Measurements from ENCODE around the gene PSMC6. TPM values are rescaled to one million over a fixed set of nuclear protein-coding genes. Genes with fewer than 3 reads are reported as not detected.
A peak's percentile ranks its signal among the peaks of the same experiment; 100 is the strongest.

The PSMC6 gene
- total RNA-seq, 1 experiment from 2014 or later = 103 TPM

DNA sequence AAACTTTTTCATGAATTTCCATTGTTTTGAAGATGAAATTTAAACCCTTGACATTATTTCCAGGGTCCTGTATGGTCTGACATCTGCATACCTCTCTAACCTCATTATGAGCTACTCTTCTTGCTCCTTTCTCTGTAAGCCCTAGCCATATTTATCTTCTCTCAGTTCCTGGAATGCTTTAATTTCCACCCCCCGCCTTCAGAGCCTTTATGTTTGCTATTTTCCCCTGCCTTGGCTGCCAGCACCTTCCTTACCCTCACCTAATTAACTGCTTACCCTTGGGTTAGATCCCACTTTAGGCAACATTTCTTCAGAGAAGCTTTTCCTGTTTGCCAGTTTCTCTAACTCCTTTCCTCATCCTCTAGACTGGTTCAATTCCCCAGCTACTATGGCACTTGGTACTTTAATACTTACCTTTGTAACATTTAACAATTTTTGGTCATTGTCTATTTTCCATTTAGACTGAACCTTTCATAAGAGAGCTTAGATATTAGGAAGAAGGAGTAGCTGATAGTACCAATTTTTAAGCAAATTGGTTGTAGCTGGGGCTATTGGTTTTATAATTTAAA is 29.0 kb downstream of the PSMC6 start:
- H3T11ph ChIP-seq (ENCODE audit: low read length) = no peak overlapping the region
- no peaks in the 10 kb centered on the region for H3K27me3 Mint-ChIP-seq (ENCODE audit: low read depth)
- no peak overlapping the region for H3K4me2 ChIP-seq (ENCODE audit: insufficient read depth, insufficient read length, low read length)
- no CpG with 5 or more reads among the region's 1 CpG for WGBS (ENCODE audit: extremely low coverage, insufficient read length, low lambda C conversion rate)
- no peak overlapping the region for H4K91ac ChIP-seq (ENCODE audit: insufficient read length, low read depth, low read length)
- H3K14ac ChIP-seq (ENCODE audit: insufficient read depth, low read length) = no peak overlapping the region
- H2BK20ac ChIP-seq (ENCODE audit: low read depth, low read length, poor library complexity, severe bottlenecking) = no peak overlapping the region
- TF ChIP-seq, protein P1, sequence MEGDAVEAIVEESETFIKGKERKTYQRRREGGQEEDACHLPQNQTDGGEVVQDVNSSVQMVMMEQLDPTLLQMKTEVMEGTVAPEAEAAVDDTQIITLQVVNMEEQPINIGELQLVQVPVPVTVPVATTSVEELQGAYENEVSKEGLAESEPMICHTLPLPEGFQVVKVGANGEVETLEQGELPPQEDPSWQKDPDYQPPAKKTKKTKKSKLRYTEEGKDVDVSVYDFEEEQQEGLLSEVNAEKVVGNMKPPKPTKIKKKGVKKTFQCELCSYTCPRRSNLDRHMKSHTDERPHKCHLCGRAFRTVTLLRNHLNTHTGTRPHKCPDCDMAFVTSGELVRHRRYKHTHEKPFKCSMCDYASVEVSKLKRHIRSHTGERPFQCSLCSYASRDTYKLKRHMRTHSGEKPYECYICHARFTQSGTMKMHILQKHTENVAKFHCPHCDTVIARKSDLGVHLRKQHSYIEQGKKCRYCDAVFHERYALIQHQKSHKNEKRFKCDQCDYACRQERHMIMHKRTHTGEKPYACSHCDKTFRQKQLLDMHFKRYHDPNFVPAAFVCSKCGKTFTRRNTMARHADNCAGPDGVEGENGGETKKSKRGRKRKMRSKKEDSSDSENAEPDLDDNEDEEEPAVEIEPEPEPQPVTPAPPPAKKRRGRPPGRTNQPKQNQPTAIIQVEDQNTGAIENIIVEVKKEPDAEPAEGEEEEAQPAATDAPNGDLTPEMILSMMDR (conservative IDR thresholded peaks at IDR 0.05) = no peak
- no peaks in the 10 kb centered on the region for H3K27me3 ChIP-seq (ENCODE audit: insufficient read depth, low read length)
- peaks cover 13 to 36% (median 26%) of the 10 kb centered on the region in 3 experiments for H3K36me3 Mint-ChIP-seq (ENCODE audit: insufficient read depth in 1 of 3, low read depth in 3 of 3)
- H3K79me1 ChIP-seq (ENCODE audit: insufficient read depth, low read depth, low read length, poor library complexity, severe bottlenecking) = peaks cover 3% of the 10 kb centered on the region
- H3K18ac ChIP-seq (ENCODE audit: insufficient read length, low read depth, low read length) = no peak overlapping the region
- H3K9ac ChIP-seq (ENCODE audit: extremely low read depth, insufficient read length, low read length) = no peak overlapping the region
- H3K79me2 ChIP-seq (ENCODE audit: insufficient read depth, low read length) = peaks cover 6% of the 10 kb centered on the region; the same call in 1 of the 2 replicates
- H2BK5ac ChIP-seq (ENCODE audit: insufficient read length, low read length) = no peak overlapping the region
- no peak overlapping the region for H2AFZ ChIP-seq (ENCODE audit: low read length)
- H3K27ac Mint-ChIP-seq = peak overlapping the region; percentile 15 to 65 (median 27); a peak in 5 of 7 replicates
- no peak for DNase-seq
- H3K9me3 Mint-ChIP-seq = no peaks in the 10 kb centered on the region
- no peaks in the 10 kb centered on the region for H4K20me1 ChIP-seq (ENCODE audit: control insufficient read depth, insufficient read depth, insufficient read length)
- H2BK12ac ChIP-seq (ENCODE audit: insufficient read length, low read depth, low read length) = no peak overlapping the region
- H3K9me3 ChIP-seq (ENCODE audit: control insufficient read depth, low read depth, low read length) = no peaks in the 10 kb centered on the region
- H2BK120ac ChIP-seq (ENCODE audit: low read depth, low read length, poor library complexity, severe bottlenecking) = no peak overlapping the region
- no peak overlapping the region for H2BK15ac ChIP-seq (ENCODE audit: low read depth, low read length)
- H2AK5ac ChIP-seq (ENCODE audit: insufficient read length, low read length) = no peak overlapping the region
- no peak overlapping the region for H4K8ac ChIP-seq (replicated peaks; ENCODE audit: insufficient read length, low read depth, low read length)
- no peaks in the 10 kb centered on the region for H3K23me2 ChIP-seq (ENCODE audit: insufficient read length, low read depth, low read length, poor library complexity, severe bottlenecking)
- H3K23ac ChIP-seq (ENCODE audit: insufficient read length, low read depth, low read length) = no peak overlapping the region
- H3K4me1 Mint-ChIP-seq = peaks cover 37 to 51% of the 10 kb centered on the region in 2 experiments
- H3K4me1 ChIP-seq (ENCODE audit: insufficient read depth, low read length) = peaks cover 8% of the 10 kb centered on the region; the same call in 1 of the 2 replicates
- no peak overlapping the region for H3K27ac ChIP-seq (ENCODE audit: insufficient read length, low read depth, low read length)
- no peak overlapping the region for H3K56ac ChIP-seq (ENCODE audit: insufficient read length, low read depth, low read length)
- H3K4me3 Mint-ChIP-seq = peak overlapping the region; percentile 1 to 38; a peak in 3 of 5 replicates
- H4K5ac ChIP-seq (ENCODE audit: insufficient read length, low read depth, low read length) = no peak overlapping the region
- H3K4ac ChIP-seq (ENCODE audit: low read depth, low read length) = no peak overlapping the region

All from H9 (cell line).